IMR-90 (cell line): ENCODE data around the gene TRAPPC12. TPM values are rescaled to one million over a fixed set of nuclear protein-coding genes. Genes with fewer than 3 reads are reported as not detected.

Experiments used
- ATAC-seq: fragments of 200-7000 bp; cut with Tn5 transposase; 2 replicates; pipeline ENCODE4 v1.9.1; 2020; ENCODE audit warnings: low read depth, mild to moderate bottlenecking, moderate library complexity
- BruUV-seq: library from RNA; stranded (reverse); fragments of 400-500 nt; replicated peaks from 2 replicates; lab custom pipeline; 2021; lab: Mats Ljungman, UMichigan
- CTCF ChIA-PET: fragments of 300-600 bp; formaldehyde crosslinking; extraction: SDS; loops from one replicate; lab custom pipeline; 2021; ENCODE audit warnings: antibody characterized with exemption; lab: Yijun Ruan, JAX
- POLR2A ChIA-PET: fragments of 300-600 bp; sonication (Branson Sonifier 250); formaldehyde crosslinking; loops from one replicate; lab custom pipeline; 2022; ENCODE audit warnings: antibody characterized with exemption; ENCODE audit not compliant: unreplicated experiment; lab: Charles Lee
- DNase-seq: peaks from one replicate; pipeline ENCODE4 v3.0.0; 2013
- H2AFZ ChIP-seq: replicated peaks from 2 replicates; pipeline ENCODE3; 2013; ENCODE audit warnings: low read length, mild to moderate bottlenecking; ENCODE audit not compliant: poor library complexity
- H2AK5ac ChIP-seq: 2 replicates; pipeline ENCODE4 v1.6.1; 2013; ENCODE audit warnings: low read depth, low read length, inconsistent platforms
- H2AK9ac ChIP-seq: replicated peaks from 2 replicates; pipeline ENCODE3; 2013; ENCODE audit warnings: mild to moderate bottlenecking, low read depth, low read length, moderate library complexity; ENCODE audit not compliant: poor library complexity
- H2BK120ac ChIP-seq: 2 replicates; pipeline ENCODE4 v1.6.1; 2013; ENCODE audit warnings: low read depth, low read length, inconsistent platforms
- H2BK15ac ChIP-seq: 3 replicates; pipeline ENCODE4 v1.6.1; 2013; ENCODE audit warnings: low read depth, low read length, inconsistent platforms
- H2BK20ac ChIP-seq: 2 replicates; pipeline ENCODE4 v1.6.1; 2013; ENCODE audit warnings: low read depth, mild to moderate bottlenecking, inconsistent platforms, low read length, moderate library complexity
- H2BK5ac ChIP-seq: 2 replicates; pipeline ENCODE4 v1.6.1; 2013; ENCODE audit warnings: mild to moderate bottlenecking, low read depth, low read length, inconsistent platforms; ENCODE audit not compliant: poor library complexity, severe bottlenecking
- H3K14ac ChIP-seq: replicated peaks from 2 replicates; pipeline ENCODE4 v1.6.1; 2013; ENCODE audit warnings: low read depth, low read length, inconsistent platforms
- H3K18ac ChIP-seq: 2 replicates; pipeline ENCODE4 v1.6.1; 2013; ENCODE audit warnings: low read depth, low read length, control low read depth
- H3K23ac ChIP-seq: 2 replicates; pipeline ENCODE4 v1.6.1; 2013; ENCODE audit warnings: low read depth, low read length, inconsistent platforms
- H3K27ac ChIP-seq: 2 replicates; pipeline ENCODE4 v1.5.1; 2013; ENCODE audit warnings: mild to moderate bottlenecking, control low read depth, low read length; ENCODE audit not compliant: insufficient read depth
- H3K27me3 ChIP-seq: 2 replicates; pipeline ENCODE4 v1.6.1; 2013; ENCODE audit warnings: low read length; ENCODE audit not compliant: control insufficient read depth, insufficient read depth
- H3K36me3 ChIP-seq: 2 replicates; pipeline ENCODE4 v1.6.1; 2013; ENCODE audit warnings: low read length, mixed read lengths; ENCODE audit not compliant: control insufficient read depth, insufficient read depth
- H3K4ac ChIP-seq: 2 replicates; pipeline ENCODE4 v1.6.1; 2013; ENCODE audit warnings: low read depth, low read length, inconsistent platforms
- H3K4me1 ChIP-seq: 2 replicates; pipeline ENCODE4 v1.6.1; 2013; ENCODE audit warnings: low read length, mixed read lengths; ENCODE audit not compliant: control insufficient read depth, insufficient read depth
- H3K4me2 ChIP-seq: 2 replicates; pipeline ENCODE4 v1.6.1; 2013; ENCODE audit warnings: low read depth, mild to moderate bottlenecking, control low read depth, low read length, moderate library complexity
- H3K4me3 ChIP-seq: 2 replicates; pipeline ENCODE4 v1.5.1; 2013; ENCODE audit warnings: low read depth, mild to moderate bottlenecking, control low read depth, low read length, moderate library complexity; ENCODE audit not compliant: insufficient read depth
- H3K56ac ChIP-seq: 2 replicates; pipeline ENCODE4 v1.6.1; 2013; ENCODE audit warnings: low read length, inconsistent platforms; ENCODE audit not compliant: insufficient read depth; ENCODE audit errors: extremely low read depth
- H3K79me1 ChIP-seq, 2 experiments: 2 replicates each; pipeline ENCODE4 v1.6.1; 2013; ENCODE audit warnings: low read length in 2 of 2, inconsistent platforms in 1 of 2, low read depth in 1 of 2
- H3K9ac ChIP-seq: 2 replicates; pipeline ENCODE4 v1.6.1; 2013; ENCODE audit warnings: low read depth, low read length, control low read depth
- H3K9me1 ChIP-seq: 2 replicates; pipeline ENCODE4 v1.6.1; 2013; ENCODE audit warnings: low read length, inconsistent platforms; ENCODE audit not compliant: insufficient read depth
- H3K9me3 ChIP-seq: 2 replicates; pipeline ENCODE4 v1.6.1; 2013; ENCODE audit warnings: low read length; ENCODE audit not compliant: control insufficient read depth, insufficient read depth
- H4K20me1 ChIP-seq: 2 replicates; pipeline ENCODE4 v1.6.1; 2013; ENCODE audit warnings: low read length, inconsistent platforms; ENCODE audit not compliant: insufficient read depth
- H4K5ac ChIP-seq: 2 replicates; pipeline ENCODE4 v1.6.1; 2013; ENCODE audit warnings: mild to moderate bottlenecking, low read depth, low read length, control low read depth
- H4K8ac ChIP-seq, 2 experiments: 2 replicates each; pipeline ENCODE4 v1.6.1; 2013; ENCODE audit warnings: low read depth in 2 of 2, low read length in 2 of 2, control low read depth in 1 of 2, inconsistent platforms in 1 of 2
- H4K91ac ChIP-seq: 2 replicates; pipeline ENCODE4 v1.6.1; 2013; ENCODE audit warnings: low read depth, low read length, inconsistent platforms; ENCODE audit not compliant: insufficient read depth
- NFE2L2 ChIP-seq: fragments of 150-350 bp; IDR thresholded peaks from 2 replicates; pipeline ENCODE4 v1.6.1; 2016; ENCODE audit warnings: low read depth, mild to moderate bottlenecking, low read length
- WGBS, 2 experiments: methylation state at CpG; one replicate each; pipeline versions ENCODE4 v1.1.5 to v1.1.7; 2013; ENCODE audit warnings: missing lambda C conversion rate in 2 of 2; ENCODE audit not compliant: insufficient read length in 1 of 2; ENCODE audit errors: extremely low coverage in 2 of 2; 5-methylcytosine and 5-hydroxymethylcytosine counted together
- dilution Hi-C: fragments of 300-500 bp; cut with HindIII; formaldehyde crosslinking; loops from one replicate; pipeline ENCODE4 v1.14.3; 2018; ENCODE audit warnings: low sequenced_read_pairs; ENCODE audit not compliant: unreplicated experiment
- in situ Hi-C: fragments of 300-500 bp; cut with MboI; formaldehyde crosslinking; loops from 3 replicates; pipeline ENCODE4 v1.14.3; 2019; ENCODE audit warnings: low sequenced_read_pairs, inconsistent platforms, mixed read lengths
- intact Hi-C: fragments of 100-400 bp; cut with micrococcal nuclease; formaldehyde crosslinking; loops from 2 replicates; pipeline ENCODE4 v1.10.0; 2022
- polyA plus RNA-seq, 3 experiments: library from polyadenylated mRNA; depleted of rRNA; stranded (reverse); fragments of >200 nt; gene quantifications; 2 replicates each; pipeline ENCODE4 v1.2.3, GENCODE V29; 2012; ENCODE audit warnings: low replicate concordance in 1 of 3
- total RNA-seq: library from RNA; depleted of rRNA; stranded (reverse); fragments of >200 nt; gene quantifications from 2 replicates; pipeline ENCODE4 v1.2.3, GENCODE V29; 2012

Gene TRAPPC12
- total and polyA plus RNA-seq, 2 of the 4 experiments (the other 2 are of a cell fraction) = 25.8 to 69.9 TPM

- H3K56ac ChIP-seq = no peak overlapping the region
- no peak overlapping the region for H2BK120ac ChIP-seq
- no peak overlapping the region for H3K4me2 ChIP-seq
- H2BK20ac ChIP-seq = no peak overlapping the region
- H3K9me3 ChIP-seq = no peaks in the 10 kb centered on the region
- peaks cover 2% of the 10 kb centered on the region; the same call in 1 of the 2 replicates for H3K9me1 ChIP-seq
- ChIA-PET CTCF (interaction anchor here (1.2 to 2.2 kb wide), 5 partner anchors 9 to 230 kb away, joined by 3 to 10 read pairs (median 4); no protein-coding TSS in a partner anchor), POLR2A (interaction anchor here (0.6 kb wide), 1 partner anchor 36 kb away, joined by 5 read pairs; no protein-coding TSS in a partner anchor)
- no peaks in the 10 kb centered on the region for H3K27me3 ChIP-seq
- no peak overlapping the region for H2AK5ac ChIP-seq
- no peak overlapping the region for H4K91ac ChIP-seq
- in situ Hi-C loops = loop anchor here (10.0 kb wide), 1 partner anchor 223 kb away; no protein-coding TSS in a partner anchor
- H2BK5ac ChIP-seq = no peak overlapping the region
- H3K4me1 ChIP-seq = peaks cover 2% of the 10 kb centered on the region; the same call in 1 of the 2 replicates
- no TSS peak for BruUV-seq
- H3K4ac ChIP-seq = no peak overlapping the region
- H3K18ac ChIP-seq = no peak overlapping the region
- dilution Hi-C loops = no loop called here
- no peak overlapping the region for H3K14ac ChIP-seq
- H4K20me1 ChIP-seq = peaks cover 4% of the 10 kb centered on the region; the same call in 1 of the 2 replicates
- peaks cover 61% of the 10 kb centered on the region for H3K36me3 ChIP-seq
- peaks cover 32 to 38% of the 10 kb centered on the region in 2 experiments for H3K79me1 ChIP-seq
- H3K27ac ChIP-seq = no peak overlapping the region
- 95% methylated on average over 7 of the region's 16 CpGs; no CpG with 5 or more reads in 1 of the 2 experiments for WGBS, 2 experiments
- DNase-seq (no peak), ATAC-seq (no peak)
- no peak overlapping the region for H3K23ac ChIP-seq
- no peak overlapping the region for H2AK9ac ChIP-seq
- no peak overlapping the region for H3K4me3 ChIP-seq
- H3K9ac ChIP-seq = no peak overlapping the region
- TF ChIP-seq NFE2L2 = no peak
- H4K5ac ChIP-seq = no peak overlapping the region
- H2AFZ ChIP-seq = no peak overlapping the region
- intact Hi-C loops = no loop called here
- no peak overlapping the region for H2BK15ac ChIP-seq
- H4K8ac ChIP-seq = no peak overlapping the region
Observed at GRCh38 chr2:3422161-3422779, 42.8 kb downstream of the TRAPPC12 start.
